NCI-H748 (cell line): Measurements from ENCODE around the gene POGLUT2.
"Not testable (repeated sequence)": the region's sequence is repeated elsewhere in the genome, so short reads cannot be mapped to it uniquely, and the experiment has no call there.

Source experiments
- DNase-seq: peaks from one replicate; lab custom pipeline; 2025; ENCODE audit not compliant: unreplicated experiment; lab: John Stamatoyannopoulos, UW

The POGLUT2 gene

GRCh38 chr13:102807699-102808098 is 8.9 kb upstream of the POGLUT2 start:
- DNase-seq = no peak

- DNase-seq = no peak
Measured at GRCh38 chr13:102805680-102806079, 6.9 kb upstream of the POGLUT2 start.

- DNase-seq = peak; percentile 80
Measured at GRCh38 chr13:102800145-102801041, 1.6 kb upstream of the POGLUT2 start.

- DNase-seq = peak; percentile 60
Measured at GRCh38 chr13:102799426-102800144, 809 bp upstream of the POGLUT2 start.

GRCh38 chr13:102793611-102794355 is 5.0 kb downstream of the POGLUT2 start:
- no peak for DNase-seq

- DNase-seq = no peak
Measured at GRCh38 chr13:102792396-102792795, 6.4 kb downstream of the POGLUT2 start.

- no peak for DNase-seq
Measured at GRCh38 chr13:102788683-102789082, 10.1 kb downstream of the POGLUT2 start.

- DNase-seq = no peak
Measured at GRCh38 chr13:102784483-102784882, 14.3 kb downstream of the POGLUT2 start.

GRCh38 chr13:102781591-102781990 is 17.2 kb downstream of the POGLUT2 start:
- no peak for DNase-seq

- not testable (repeated sequence) for DNase-seq
Measured at GRCh38 chr13:102780656-102781055, 18.1 kb downstream of the POGLUT2 start.

- no peak for DNase-seq
Measured at GRCh38 chr13:102779436-102780159, 19.2 kb downstream of the POGLUT2 start.

GRCh38 chr13:102777736-102778135 is 21.0 kb downstream of the POGLUT2 start:
- no peak for DNase-seq

- no peak for DNase-seq
Measured at GRCh38 chr13:102776271-102776670, 22.5 kb downstream of the POGLUT2 start.

GRCh38 chr13:102774591-102775520 is 23.9 kb downstream of the POGLUT2 start:
- no peak for DNase-seq

GRCh38 chr13:102774214-102774568 is 24.6 kb downstream of the POGLUT2 start:
- DNase-seq = no peak

- DNase-seq = peak; percentile 93
Measured at GRCh38 chr13:102773441-102774213, 25.1 kb downstream of the POGLUT2 start, which contains the start of gene TEX30. Gene TEX30 (minus strand): TSS chr13:102773786. CDS start chr13:102770026, 3,760 bp downstream.

- DNase-seq = no peak
Measured at GRCh38 chr13:102772042-102772425, 26.7 kb downstream of the POGLUT2 start.

- DNase-seq = no peak
Measured at GRCh38 chr13:102771298-102772041, 27.3 kb downstream of the POGLUT2 start.
